Upper lobe of right lung (tissue), 1 donor: ENCODE measurements around the gene PPM1H. TPM values are rescaled to one million over a fixed set of nuclear protein-coding genes. Genes with fewer than 3 reads are reported as not detected.

ENCODE experiments used
- ATAC-seq: fragments of 200-7000 bp; cut with Tn5 transposase; one replicate; pipeline ENCODE4 v1.9.1; 2020; ENCODE audit warnings: mild to moderate bottlenecking, moderate library complexity
- DNase-seq: peaks from one replicate; pipeline ENCODE4 v3.0.0-alpha.2; 2020
- H3K27ac ChIP-seq: fragments of 200-600 bp; one replicate; pipeline ENCODE4 v1.8.0; 2022
- H3K27me3 ChIP-seq: fragments of 200-600 bp; one replicate; pipeline ENCODE4 v1.8.0; 2022; ENCODE audit warnings: mild to moderate bottlenecking
- H3K36me3 ChIP-seq: fragments of 200-600 bp; one replicate; pipeline ENCODE4 v1.8.0; 2022
- H3K4me1 ChIP-seq: fragments of 200-600 bp; one replicate; pipeline ENCODE4 v1.8.0; 2022
- H3K4me3 ChIP-seq: fragments of 200-600 bp; one replicate; pipeline ENCODE4 v1.8.0; 2022; ENCODE audit warnings: mild to moderate bottlenecking
- H3K9me3 ChIP-seq: fragments of 200-600 bp; one replicate; pipeline ENCODE4 v1.8.0; 2022
- intact Hi-C: fragments of 100-400 bp; cut with DNase I; formaldehyde crosslinking; loops from one replicate; pipeline ENCODE4 v1.11.0; 2022
- total RNA-seq: library from RNA; stranded (reverse); fragmentation: NEBNext Ultra II Directional; extraction: Animal tissue kit (Norgen Biotek cat#: 25700); gene quantifications from one replicate; pipeline ENCODE4 v1.2.1, GENCODE V29; 2021
- TF ChIP-seq, protein P1 (sequence below): fragments of 200-600 bp; IDR thresholded peaks from one replicate; pipeline ENCODE4 v1.8.0; 2022; ENCODE audit warnings: antibody characterized with exemption
- donor health status: DM: no; HTN: yes; CAD: no; lungs with severe emphysema.

Gene PPM1H
- total RNA-seq, 1 donor from 2014 or later: 8.0 TPM

DNA sequence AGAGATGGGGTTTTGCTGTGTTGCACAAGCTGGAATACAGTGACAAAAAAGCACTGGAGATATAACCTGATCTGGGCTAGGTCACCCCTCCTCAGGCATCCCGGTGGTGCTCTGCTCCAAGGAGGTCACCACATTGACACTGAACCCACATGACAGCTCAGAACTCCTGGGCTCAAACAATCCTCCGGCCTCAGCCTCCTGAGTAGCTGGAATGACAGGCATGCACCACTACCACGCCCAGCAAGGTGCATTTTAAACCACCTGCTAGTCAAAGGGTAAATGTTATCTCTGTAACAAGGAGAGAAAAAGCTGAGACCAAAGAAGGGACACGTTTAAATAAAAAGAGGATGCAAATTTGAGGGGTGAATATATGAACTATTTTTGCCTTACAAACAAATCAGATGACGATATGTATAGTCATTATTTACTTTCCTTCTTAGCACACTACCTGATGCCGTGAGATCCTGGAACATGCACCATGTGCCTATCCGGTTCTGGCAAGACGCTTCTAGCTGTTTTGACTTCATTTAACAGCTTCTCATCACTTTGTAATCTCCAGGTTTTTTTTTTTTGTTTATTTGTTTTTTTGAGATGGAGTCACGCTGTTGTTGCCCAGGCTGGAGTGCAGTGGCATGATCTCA lies 135.1 kb downstream of the PPM1H start:
- Histone ChIP-seq H3K4me3 (no peak overlapping the region), H3K36me3 (no peaks in the 10 kb centered on the region), H3K4me1 (no peaks in the 10 kb centered on the region), H3K27ac (no peak overlapping the region), H3K9me3 (no peaks in the 10 kb centered on the region), H3K27me3 (no peaks in the 10 kb centered on the region)
- no peak for DNase-seq
- intact Hi-C loops: no loop called here
- TF ChIP-seq, protein P1, sequence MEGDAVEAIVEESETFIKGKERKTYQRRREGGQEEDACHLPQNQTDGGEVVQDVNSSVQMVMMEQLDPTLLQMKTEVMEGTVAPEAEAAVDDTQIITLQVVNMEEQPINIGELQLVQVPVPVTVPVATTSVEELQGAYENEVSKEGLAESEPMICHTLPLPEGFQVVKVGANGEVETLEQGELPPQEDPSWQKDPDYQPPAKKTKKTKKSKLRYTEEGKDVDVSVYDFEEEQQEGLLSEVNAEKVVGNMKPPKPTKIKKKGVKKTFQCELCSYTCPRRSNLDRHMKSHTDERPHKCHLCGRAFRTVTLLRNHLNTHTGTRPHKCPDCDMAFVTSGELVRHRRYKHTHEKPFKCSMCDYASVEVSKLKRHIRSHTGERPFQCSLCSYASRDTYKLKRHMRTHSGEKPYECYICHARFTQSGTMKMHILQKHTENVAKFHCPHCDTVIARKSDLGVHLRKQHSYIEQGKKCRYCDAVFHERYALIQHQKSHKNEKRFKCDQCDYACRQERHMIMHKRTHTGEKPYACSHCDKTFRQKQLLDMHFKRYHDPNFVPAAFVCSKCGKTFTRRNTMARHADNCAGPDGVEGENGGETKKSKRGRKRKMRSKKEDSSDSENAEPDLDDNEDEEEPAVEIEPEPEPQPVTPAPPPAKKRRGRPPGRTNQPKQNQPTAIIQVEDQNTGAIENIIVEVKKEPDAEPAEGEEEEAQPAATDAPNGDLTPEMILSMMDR: no peak
- no peak for ATAC-seq

DNA sequence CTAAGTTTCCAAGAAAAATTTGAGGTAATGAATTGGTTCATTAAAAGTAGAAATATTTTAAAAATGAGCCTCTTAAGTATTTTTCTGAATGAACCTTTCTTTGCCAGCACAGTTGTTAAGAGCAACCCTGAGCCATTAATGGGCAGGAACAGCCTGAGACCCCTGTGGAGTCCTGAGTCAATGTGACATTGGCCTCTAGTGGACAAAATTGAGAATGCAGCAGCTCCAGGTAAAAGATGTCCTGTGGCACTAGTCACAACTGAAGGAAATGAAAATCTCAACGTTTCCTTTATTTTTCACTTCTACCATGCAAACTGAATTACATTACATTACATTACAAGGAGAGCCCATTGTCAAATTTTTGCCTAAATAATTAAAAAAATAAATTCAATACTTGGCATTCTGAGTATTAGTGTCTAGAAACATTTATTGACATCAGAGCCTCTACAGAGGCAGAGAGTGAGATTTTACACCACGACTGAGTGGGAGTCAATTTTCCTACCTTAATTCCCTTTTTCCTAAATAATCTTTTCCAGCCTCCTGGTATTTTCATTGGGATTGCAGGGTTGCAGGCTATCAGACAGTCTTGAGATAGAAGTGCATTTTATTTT lies 135.7 kb downstream of the PPM1H start:
- no peaks in the 10 kb centered on the region for H3K9me3 ChIP-seq
- ATAC-seq: peak; percentile 89
- no peaks in the 10 kb centered on the region for H3K4me1 ChIP-seq
- H3K27ac ChIP-seq: no peak overlapping the region
- TF ChIP-seq, protein P1: peak; percentile 98
- H3K4me3 ChIP-seq: no peak overlapping the region
- DNase-seq: no peak
- H3K27me3 ChIP-seq: no peaks in the 10 kb centered on the region
- no peaks in the 10 kb centered on the region for H3K36me3 ChIP-seq
- intact Hi-C loops: no loop called here

DNA sequence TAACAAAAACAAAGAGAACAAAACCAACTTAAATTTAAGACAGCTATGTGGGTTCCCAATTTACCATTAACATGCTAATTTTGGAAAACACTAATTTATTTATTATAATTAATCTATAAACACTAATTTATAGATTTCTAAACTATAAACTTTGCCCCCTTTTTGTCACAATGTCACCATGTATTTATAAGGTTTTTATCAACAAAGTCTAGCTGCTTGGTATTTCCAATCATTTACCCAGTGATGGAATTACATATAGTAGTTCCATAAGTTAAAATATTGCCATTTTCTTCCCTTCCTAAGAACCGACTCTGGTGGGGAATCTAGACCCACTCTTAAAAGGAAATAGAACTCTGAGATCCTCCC lies 140.7 kb downstream of the PPM1H start:
- peaks cover 10% of the 10 kb centered on the region for H3K4me1 ChIP-seq
- TF ChIP-seq, protein P1: no peak
- H3K9me3 ChIP-seq: no peaks in the 10 kb centered on the region
- no peak overlapping the region for H3K27ac ChIP-seq
- no peak overlapping the region for H3K4me3 ChIP-seq
- DNase-seq: no peak
- no peaks in the 10 kb centered on the region for H3K27me3 ChIP-seq
- intact Hi-C loops: loop anchor here (5.0 kb wide), 1 partner anchor 212 kb away; no protein-coding TSS in a partner anchor
- H3K36me3 ChIP-seq: no peaks in the 10 kb centered on the region
- no peak for ATAC-seq

DNA sequence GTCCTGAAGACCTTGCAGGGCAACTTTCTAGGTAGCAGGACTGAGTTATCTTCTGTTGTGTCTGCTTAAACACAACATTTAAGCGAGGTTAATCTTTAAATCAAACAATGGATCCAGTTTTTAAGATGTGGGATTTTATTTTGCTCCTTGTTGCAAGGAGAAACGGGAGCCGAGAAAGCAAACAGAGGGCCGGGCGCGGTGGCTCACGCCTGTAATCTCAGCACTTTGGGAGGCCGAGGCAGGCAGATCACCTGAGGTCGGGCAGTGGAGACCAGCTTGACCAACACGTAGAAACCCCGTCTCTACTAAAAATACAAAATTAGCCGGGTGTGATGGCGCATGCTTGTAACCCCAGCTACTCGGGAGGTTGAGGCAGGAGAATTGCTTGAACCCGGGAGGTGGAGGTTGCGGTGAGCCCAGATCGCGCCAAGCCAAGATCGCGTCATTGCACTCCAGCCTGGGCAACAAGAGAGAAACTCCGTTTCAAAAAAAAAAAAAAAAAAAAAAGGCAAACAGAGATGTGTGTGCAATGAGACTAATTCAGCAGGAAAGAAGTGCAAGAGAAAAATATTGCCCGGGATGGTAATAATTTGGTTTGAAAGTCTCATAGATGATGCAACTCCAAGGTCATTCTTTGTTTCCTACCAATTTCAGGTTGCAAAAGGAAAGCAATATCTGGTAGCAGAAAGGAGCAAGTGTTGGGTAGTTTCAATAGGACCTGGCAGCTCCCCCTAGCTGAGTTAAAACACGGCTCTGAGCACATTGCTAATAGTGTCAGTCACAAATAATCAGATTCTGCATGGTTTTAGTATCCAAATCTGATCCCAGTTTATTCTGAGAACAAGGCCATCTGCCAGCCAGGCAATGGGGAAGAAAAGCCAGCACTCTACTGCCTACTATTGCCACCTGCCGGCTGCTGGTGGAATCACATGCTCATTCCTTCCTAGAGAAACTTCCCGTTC lies 141.4 kb downstream of the PPM1H start:
- Histone ChIP-seq H3K27ac (no peak overlapping the region), H3K4me3 (no peak overlapping the region), H3K27me3 (no peaks in the 10 kb centered on the region), H3K4me1 (peaks cover 10% of the 10 kb centered on the region), H3K36me3 (no peaks in the 10 kb centered on the region), H3K9me3 (no peaks in the 10 kb centered on the region)
- DNase-seq: peak; percentile 85
- ATAC-seq: peak; percentile 98
- TF ChIP-seq, protein P1: peak; percentile 97
- intact Hi-C loops: loop anchor here (5.0 kb wide), 1 partner anchor 211 kb away; no protein-coding TSS in a partner anchor

DNA sequence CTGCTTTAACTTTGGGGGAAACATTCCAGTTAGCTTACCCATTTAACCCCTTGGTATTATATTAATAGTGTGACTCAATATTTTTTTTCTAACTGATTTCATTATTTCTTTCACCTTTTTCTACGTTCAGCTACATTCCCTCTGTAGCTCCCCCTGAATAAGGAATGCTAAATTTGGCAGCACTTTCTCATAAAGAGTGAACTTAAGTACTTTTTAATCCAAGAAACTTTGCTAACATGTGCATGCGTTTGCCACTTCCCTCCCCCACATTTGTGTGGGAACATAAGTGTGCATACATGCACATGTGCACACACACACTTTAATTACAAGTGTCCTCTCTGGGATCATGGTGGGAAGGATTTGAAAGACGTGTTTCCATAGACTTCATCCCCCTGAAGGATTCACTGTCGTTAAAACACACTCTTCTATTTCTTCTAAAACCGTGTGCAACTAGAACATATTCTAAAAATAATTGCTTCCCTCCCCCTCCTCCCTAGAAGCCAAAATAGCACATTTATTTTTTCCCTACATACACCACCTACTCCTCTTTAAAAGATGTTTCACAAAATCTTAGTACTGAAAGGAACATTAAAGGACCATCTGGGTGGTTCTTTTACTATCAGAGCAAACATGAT lies 142.6 kb downstream of the PPM1H start:
- Histone ChIP-seq H3K27ac (no peak overlapping the region), H3K9me3 (no peaks in the 10 kb centered on the region), H3K36me3 (no peaks in the 10 kb centered on the region), H3K4me3 (no peak overlapping the region), H3K4me1 (peaks cover 13% of the 10 kb centered on the region), H3K27me3 (no peaks in the 10 kb centered on the region)
- DNase-seq: no peak
- TF ChIP-seq, protein P1: no peak
- no peak for ATAC-seq
- intact Hi-C loops: loop anchor here (5.0 kb wide), 1 partner anchor 210 kb away; no protein-coding TSS in a partner anchor
